GM12878 (cell line): ENCODE results near the gene CHST15. TPM values are rescaled to one million over a fixed set of nuclear protein-coding genes. Genes with fewer than 3 reads are reported as not detected.

Experiments used
- ATAC-seq: fragments of 200-7000 bp; cut with Tn5 transposase; 3 replicates; pipeline ENCODE4 v1.9.1; 2020; ENCODE audit warnings: mild to moderate bottlenecking, moderate library complexity
- BruUV-seq: library from RNA; stranded (reverse); fragments of 400-500 nt; replicated peaks from 2 replicates; lab custom pipeline; 2021; lab: Mats Ljungman, UMichigan
- CTCF ChIA-PET: fragments of 300-600 bp; sonication (Branson Sonifier 250); formaldehyde crosslinking; extraction: SDS; loops from one replicate; lab custom pipeline; 2021; ENCODE audit warnings: inconsistent platforms; lab: Yijun Ruan, JAX
- POLR2A ChIA-PET: fragments of 350-600 bp; formaldehyde crosslinking; extraction: SDS; loops from one replicate; lab custom pipeline; 2021; ENCODE audit warnings: inconsistent platforms; lab: Charles Lee
- RAD21 ChIA-PET: fragments of 300-600 bp; sonication (Branson Sonifier 250); formaldehyde crosslinking; loops from one replicate; lab custom pipeline; 2023; ENCODE audit warnings: antibody characterized with exemption; ENCODE audit not compliant: unreplicated experiment; lab: Charles Lee
- SMC1A ChIA-PET: fragments of 300-600 bp; sonication (Branson Sonifier 250); formaldehyde crosslinking; loops from one replicate; lab custom pipeline; 2023; ENCODE audit not compliant: unreplicated experiment, uncharacterized antibody; lab: Charles Lee
- DNase-seq: peaks from one replicate; pipeline ENCODE4 v3.0.0-alpha.2; 2011; ENCODE audit warnings: low read depth, low spot score
- FAIRE-seq: peaks from 3 replicates; lab custom pipeline; 2011; peaks lifted over from hg19 to GRCh38; lab: Jason Lieb, UNC
- H2AFZ ChIP-seq: 2 replicates; pipeline ENCODE4 v1.6.0; 2011; ENCODE audit warnings: low read depth, low read length, control low read depth; ENCODE audit not compliant: control insufficient read depth
- H3K27ac ChIP-seq: 2 replicates; pipeline ENCODE4 v1.5.1; 2011; ENCODE audit warnings: control low read depth; ENCODE audit not compliant: control insufficient read depth, insufficient read depth
- H3K27me3 ChIP-seq, 2 experiments: replicated peaks in 1 of 2; 2 replicates each; pipeline versions ENCODE4 v1.6.0 to v1.6.1; 2011; ENCODE audit warnings: low read length in 1 of 2; ENCODE audit not compliant: control insufficient read depth in 2 of 2, insufficient read depth in 2 of 2
- H3K36me3 ChIP-seq, 2 experiments: 2 replicates each; pipeline ENCODE4 v1.5.1; 2011; ENCODE audit warnings: low read length in 1 of 2; ENCODE audit not compliant: control insufficient read depth in 2 of 2, insufficient read depth in 2 of 2
- H3K4me1 ChIP-seq: 2 replicates; pipeline ENCODE4 v1.6.1; 2011; ENCODE audit warnings: mild to moderate bottlenecking, low read length, moderate library complexity, mixed read lengths; ENCODE audit not compliant: control insufficient read depth, insufficient read depth
- H3K4me2 ChIP-seq: 2 replicates; pipeline ENCODE4 v1.6.0; 2011; ENCODE audit warnings: control low read depth; ENCODE audit not compliant: control insufficient read depth, insufficient read depth
- H3K4me3 ChIP-seq: fragments of 200-600 bp; sonication (generic); 2 replicates; pipeline ENCODE4 v1.5.1; 2016
- H3K79me2 ChIP-seq: 2 replicates; pipeline ENCODE4 v1.6.0; 2011; ENCODE audit warnings: low read length; ENCODE audit not compliant: control insufficient read depth, insufficient read depth
- H3K9ac ChIP-seq: 2 replicates; pipeline ENCODE4 v1.8.0; 2011; ENCODE audit warnings: low read length, control low read depth, mixed read lengths; ENCODE audit not compliant: control insufficient read depth, insufficient read depth
- H3K9me3 ChIP-seq: replicated peaks from 3 replicates; pipeline ENCODE4 v1.5.1; 2011; ENCODE audit warnings: mild to moderate bottlenecking, low read length; ENCODE audit not compliant: control insufficient read depth, insufficient read depth
- H4K20me1 ChIP-seq: 2 replicates; pipeline ENCODE4 v1.6.0; 2011; ENCODE audit not compliant: control insufficient read depth, insufficient read depth
- RAD51 ChIP-seq: fragments of 450-650 bp; IDR thresholded peaks from 2 replicates; pipeline ENCODE4 v1.6.1; 2016; ENCODE audit warnings: moderate library complexity, mild to moderate bottlenecking, inconsistent platforms
- TAF1 ChIP-seq: IDR thresholded peaks from 2 replicates; pipeline ENCODE4 v1.6.1; 2011; ENCODE audit warnings: mild to moderate bottlenecking, low read depth, low read length, borderline replicate concordance
- ZNF274 ChIP-seq: IDR thresholded peaks from one replicate; pipeline ENCODE4 v1.8.0; 2011; ENCODE audit not compliant: insufficient read length, insufficient read depth
- ZZZ3 ChIP-seq: IDR thresholded peaks from 2 replicates; pipeline ENCODE4 v1.6.1; 2011; ENCODE audit warnings: low read depth; ENCODE audit not compliant: control insufficient read depth, insufficient read length
- WGBS: methylation state at CpG from one replicate; pipeline ENCODE4 v1.1.6; 2016; ENCODE audit warnings: low lambda C conversion rate; ENCODE audit not compliant: insufficient replicate concordance, insufficient coverage; ENCODE audit errors: missing lambda C conversion rate; 5-methylcytosine and 5-hydroxymethylcytosine counted together
- in situ Hi-C: fragments of 300-500 bp; cut with MboI; formaldehyde crosslinking; loops from 9 replicates; pipeline ENCODE4 v1.14.3; 2018; ENCODE audit warnings: mixed read lengths
- intact Hi-C: fragments of 100-400 bp; cut with micrococcal nuclease; formaldehyde crosslinking; loops from one replicate; pipeline ENCODE4 v1.14.2; 2022; ENCODE audit not compliant: unreplicated experiment
- polyA plus RNA-seq, 11 experiments: library from polyadenylated mRNA; depleted of rRNA in 4 of 11; unstranded in 6 of 11; stranded (reverse) in 5 of 11; fragments of >200 nt; fragmentation: Nextera tagmentation in 4 of 11; fragmentation: Illumina TruSeq in 1 of 11; extraction: Ambion mirVana in 4 of 11; extraction: Trizol in 1 of 11; gene quantifications; 1 replicate in 1 of 11; 2 replicates in 10 of 11; pipeline versions ENCODE4 v1.2.1 to v1.2.3, GENCODE V29; 2011 to 2016; ENCODE audit warnings: inconsistent platforms in 2 of 11, missing spikeins in 2 of 11, low read depth in 1 of 11
- total RNA-seq, 4 experiments: library from RNA; depleted of rRNA in 3 of 4; stranded (reverse); fragments of >200 nt in 3 of 4; fragmentation: Illumina TruSeq in 1 of 4; extraction: Trizol in 1 of 4; gene quantifications; 2 replicates each; pipeline versions ENCODE4 v1.2.1 to v1.2.3, GENCODE V29; 2013 to 2021
- TF ChIP-seq, protein P1 (sequence below): fragments of 450-650 bp; IDR thresholded peaks from 2 replicates; pipeline ENCODE4 v1.6.1; 2017; ENCODE audit warnings: borderline replicate concordance
- TF ChIP-seq, protein P2 (sequence below): fragments of 450-650 bp; IDR thresholded peaks from 2 replicates; pipeline ENCODE4 v1.6.1; 2017; ENCODE audit warnings: antibody characterized with exemption, mild to moderate bottlenecking, moderate library complexity

CHST15 gene
- total and polyA plus RNA-seq, 10 of the 15 experiments (the other 5 are each of a cell fraction or from before 2014, with no cell fraction given): 0.02 to 0.53 (median 0.05) TPM; not detected in 1

DNA sequence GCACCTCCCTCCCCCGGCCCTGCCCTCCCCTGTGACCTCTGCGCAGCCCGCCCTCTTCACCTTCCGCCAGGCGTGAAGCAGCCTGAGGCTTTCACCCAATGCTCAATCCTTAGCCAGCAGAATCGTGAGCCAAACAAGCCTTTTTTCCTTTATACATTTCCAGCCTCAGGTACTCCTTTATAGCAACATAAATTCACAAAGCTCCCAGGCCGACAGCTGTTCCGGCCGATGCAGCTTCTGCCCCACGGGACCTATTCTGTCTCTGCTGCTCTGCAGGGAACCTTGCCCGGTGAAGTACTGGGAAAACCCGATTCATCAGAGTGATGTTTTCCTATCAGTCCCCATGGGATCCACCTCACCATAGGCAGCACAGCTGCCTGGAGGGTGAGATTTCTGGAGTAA is 87.4 kb downstream of the CHST15 start:
- WGBS: 56% methylated on average over 12 of the region's 12 CpGs
- no peak overlapping the region for H2AFZ ChIP-seq
- POLR2A ChIA-PET: no interaction called here
- no peak overlapping the region for H3K27ac ChIP-seq
- no peaks in the 10 kb centered on the region for H3K36me3 ChIP-seq
- no peaks in the 10 kb centered on the region; the same call in 2 of the 3 replicates for H3K9me3 ChIP-seq
- in situ Hi-C loops: no loop called here
- intact Hi-C loops: no loop called here
- no TSS peak for BruUV-seq
- TF ChIP-seq ZZZ3 (no peak), TAF1 (no peak), RAD51 (no peak), ZNF274 (no peak)
- TF ChIP-seq, protein P1, sequence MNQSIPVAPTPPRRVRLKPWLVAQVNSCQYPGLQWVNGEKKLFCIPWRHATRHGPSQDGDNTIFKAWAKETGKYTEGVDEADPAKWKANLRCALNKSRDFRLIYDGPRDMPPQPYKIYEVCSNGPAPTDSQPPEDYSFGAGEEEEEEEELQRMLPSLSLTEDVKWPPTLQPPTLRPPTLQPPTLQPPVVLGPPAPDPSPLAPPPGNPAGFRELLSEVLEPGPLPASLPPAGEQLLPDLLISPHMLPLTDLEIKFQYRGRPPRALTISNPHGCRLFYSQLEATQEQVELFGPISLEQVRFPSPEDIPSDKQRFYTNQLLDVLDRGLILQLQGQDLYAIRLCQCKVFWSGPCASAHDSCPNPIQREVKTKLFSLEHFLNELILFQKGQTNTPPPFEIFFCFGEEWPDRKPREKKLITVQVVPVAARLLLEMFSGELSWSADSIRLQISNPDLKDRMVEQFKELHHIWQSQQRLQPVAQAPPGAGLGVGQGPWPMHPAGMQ: no peak
- TF ChIP-seq, protein P2, sequence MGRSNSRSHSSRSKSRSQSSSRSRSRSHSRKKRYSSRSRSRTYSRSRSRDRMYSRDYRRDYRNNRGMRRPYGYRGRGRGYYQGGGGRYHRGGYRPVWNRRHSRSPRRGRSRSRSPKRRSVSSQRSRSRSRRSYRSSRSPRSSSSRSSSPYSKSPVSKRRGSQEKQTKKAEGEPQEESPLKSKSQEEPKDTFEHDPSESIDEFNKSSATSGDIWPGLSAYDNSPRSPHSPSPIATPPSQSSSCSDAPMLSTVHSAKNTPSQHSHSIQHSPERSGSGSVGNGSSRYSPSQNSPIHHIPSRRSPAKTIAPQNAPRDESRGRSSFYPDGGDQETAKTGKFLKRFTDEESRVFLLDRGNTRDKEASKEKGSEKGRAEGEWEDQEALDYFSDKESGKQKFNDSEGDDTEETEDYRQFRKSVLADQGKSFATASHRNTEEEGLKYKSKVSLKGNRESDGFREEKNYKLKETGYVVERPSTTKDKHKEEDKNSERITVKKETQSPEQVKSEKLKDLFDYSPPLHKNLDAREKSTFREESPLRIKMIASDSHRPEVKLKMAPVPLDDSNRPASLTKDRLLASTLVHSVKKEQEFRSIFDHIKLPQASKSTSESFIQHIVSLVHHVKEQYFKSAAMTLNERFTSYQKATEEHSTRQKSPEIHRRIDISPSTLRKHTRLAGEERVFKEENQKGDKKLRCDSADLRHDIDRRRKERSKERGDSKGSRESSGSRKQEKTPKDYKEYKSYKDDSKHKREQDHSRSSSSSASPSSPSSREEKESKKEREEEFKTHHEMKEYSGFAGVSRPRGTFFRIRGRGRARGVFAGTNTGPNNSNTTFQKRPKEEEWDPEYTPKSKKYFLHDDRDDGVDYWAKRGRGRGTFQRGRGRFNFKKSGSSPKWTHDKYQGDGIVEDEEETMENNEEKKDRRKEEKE: no peak
- SMC1A ChIA-PET: interaction anchor here (1.1 kb wide), 1 partner anchor 10 kb away, joined by 3 read pairs; no protein-coding TSS in a partner anchor
- no peak for DNase-seq
- CTCF ChIA-PET: interaction anchor here (1.2 kb wide), 1 partner anchor 11 kb away, joined by 3 read pairs; no protein-coding TSS in a partner anchor
- peaks cover 0 to 4% of the 10 kb centered on the region in 2 experiments; a peak in 3 of 4 replicates for H3K27me3 ChIP-seq
- RAD21 ChIA-PET: interaction anchor here (0.9 kb wide), 1 partner anchor 10 kb away, joined by 3 read pairs; no protein-coding TSS in a partner anchor
- H3K79me2 ChIP-seq: no peaks in the 10 kb centered on the region
- no peaks in the 10 kb centered on the region for H3K4me1 ChIP-seq
- no peaks in the 10 kb centered on the region for H4K20me1 ChIP-seq
- no peak overlapping the region for H3K4me2 ChIP-seq
- no peak for ATAC-seq
- no peak overlapping the region for H3K9ac ChIP-seq
- FAIRE-seq: no peak
- H3K4me3 ChIP-seq: no peak overlapping the region
